ENCODE data around the gene ACY1. TPM values are rescaled to one million over a fixed set of nuclear protein-coding genes. Genes with fewer than 3 reads are reported as not detected.
A peak's percentile ranks its signal among the peaks of the same experiment; 100 is the strongest.

The ACY1 gene
- total RNA-seq, 2 donors from 2014 or later, result 31.1 to 40.2 TPM

DNA sequence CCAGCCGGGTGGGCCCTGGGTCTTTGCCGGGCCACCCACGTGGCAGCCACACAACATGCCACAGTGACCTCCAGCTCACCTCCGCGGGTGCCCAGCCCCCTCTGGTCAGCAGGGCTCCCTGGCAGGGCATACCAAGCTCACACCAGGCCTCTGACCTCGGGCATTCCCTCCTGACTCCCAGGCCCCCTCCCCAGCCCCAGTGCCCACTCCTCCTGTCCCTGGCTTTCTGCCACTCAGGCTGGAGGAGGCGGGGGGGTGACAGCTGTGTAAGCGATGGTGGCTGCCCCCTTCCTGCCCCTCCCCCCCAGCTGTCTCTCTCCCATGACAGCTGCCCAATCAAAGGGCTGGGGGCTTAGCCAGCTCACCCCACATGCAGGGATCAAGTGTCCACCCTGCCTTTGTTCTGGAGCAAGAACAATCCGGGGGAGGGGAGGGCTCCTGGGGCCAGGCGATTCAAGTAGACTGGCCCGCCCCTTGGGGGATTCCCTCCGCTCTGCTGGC, 19.3 kb upstream of the ACY1 start:
- no peaks in the 10 kb centered on the region for H3K36me3 ChIP-seq (replicated peaks in 1 of 2; ENCODE audit: insufficient read depth in 1 of 2, low read depth in 2 of 2)
- no peak for ATAC-seq
- 69 to 79% methylated on average over 9 to 12 of the region's 12 CpGs for WGBS, 2 donors

DNA sequence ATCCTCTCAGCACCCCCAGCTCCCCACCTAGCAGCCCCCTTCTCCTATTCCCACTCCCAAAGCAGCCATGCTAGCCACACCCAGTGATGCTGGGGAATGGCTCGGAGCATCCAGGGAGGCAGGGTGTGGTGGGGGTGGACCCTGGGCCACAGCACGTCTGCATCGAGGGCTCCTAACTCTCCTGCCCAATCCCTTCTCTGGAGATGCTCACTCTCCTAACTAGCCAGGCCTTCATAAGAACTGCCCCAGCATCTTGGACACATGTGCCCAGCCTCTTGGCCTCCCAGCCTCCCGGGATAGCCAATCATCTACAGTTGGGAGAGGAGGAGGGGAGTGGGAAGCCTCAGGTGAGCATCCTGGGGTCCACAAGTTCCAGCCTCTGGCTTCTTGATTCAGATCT, 18.8 kb upstream of the ACY1 start:
- 83 to 84% methylated on average over 4 of the region's 4 CpGs for WGBS, 2 donors
- Histone ChIP-seq H3K27ac (no peak overlapping the region), H3K36me3 (replicated peaks in 1 of 2; ENCODE audit: insufficient read depth in 1 of 2, low read depth in 2 of 2) (no peaks in the 10 kb centered on the region), H3K4me1 (peaks cover 48% of the 10 kb centered on the region), H3K9me3 (no peaks in the 10 kb centered on the region), H3K4me3 (no peak overlapping the region), H3K27me3 (no peaks in the 10 kb centered on the region)
- intact Hi-C loops (cut with DNase I), result no loop called here
- TF ChIP-seq POLR2A (IDR thresholded peaks at IDR 0.05), result no peak
- TF ChIP-seq, protein P1, sequence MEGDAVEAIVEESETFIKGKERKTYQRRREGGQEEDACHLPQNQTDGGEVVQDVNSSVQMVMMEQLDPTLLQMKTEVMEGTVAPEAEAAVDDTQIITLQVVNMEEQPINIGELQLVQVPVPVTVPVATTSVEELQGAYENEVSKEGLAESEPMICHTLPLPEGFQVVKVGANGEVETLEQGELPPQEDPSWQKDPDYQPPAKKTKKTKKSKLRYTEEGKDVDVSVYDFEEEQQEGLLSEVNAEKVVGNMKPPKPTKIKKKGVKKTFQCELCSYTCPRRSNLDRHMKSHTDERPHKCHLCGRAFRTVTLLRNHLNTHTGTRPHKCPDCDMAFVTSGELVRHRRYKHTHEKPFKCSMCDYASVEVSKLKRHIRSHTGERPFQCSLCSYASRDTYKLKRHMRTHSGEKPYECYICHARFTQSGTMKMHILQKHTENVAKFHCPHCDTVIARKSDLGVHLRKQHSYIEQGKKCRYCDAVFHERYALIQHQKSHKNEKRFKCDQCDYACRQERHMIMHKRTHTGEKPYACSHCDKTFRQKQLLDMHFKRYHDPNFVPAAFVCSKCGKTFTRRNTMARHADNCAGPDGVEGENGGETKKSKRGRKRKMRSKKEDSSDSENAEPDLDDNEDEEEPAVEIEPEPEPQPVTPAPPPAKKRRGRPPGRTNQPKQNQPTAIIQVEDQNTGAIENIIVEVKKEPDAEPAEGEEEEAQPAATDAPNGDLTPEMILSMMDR (IDR thresholded peaks at IDR 0.05), result no peak
- no peak for DNase-seq
- no peak for ATAC-seq

More for the DNA sequence above, 19.3 kb upstream of the ACY1 start:
- H3K27me3 ChIP-seq, result no peaks in the 10 kb centered on the region
- H3K4me3 ChIP-seq, result no peak overlapping the region
- no peak for DNase-seq
- H3K9me3 ChIP-seq, result no peaks in the 10 kb centered on the region
- peaks cover 43% of the 10 kb centered on the region for H3K4me1 ChIP-seq
- no peak overlapping the region for H3K27ac ChIP-seq
- TF ChIP-seq, protein P1 (IDR thresholded peaks at IDR 0.05), result no peak
- TF ChIP-seq POLR2A (IDR thresholded peaks at IDR 0.05), result no peak
- intact Hi-C loops (cut with DNase I), result no loop called here

DNA sequence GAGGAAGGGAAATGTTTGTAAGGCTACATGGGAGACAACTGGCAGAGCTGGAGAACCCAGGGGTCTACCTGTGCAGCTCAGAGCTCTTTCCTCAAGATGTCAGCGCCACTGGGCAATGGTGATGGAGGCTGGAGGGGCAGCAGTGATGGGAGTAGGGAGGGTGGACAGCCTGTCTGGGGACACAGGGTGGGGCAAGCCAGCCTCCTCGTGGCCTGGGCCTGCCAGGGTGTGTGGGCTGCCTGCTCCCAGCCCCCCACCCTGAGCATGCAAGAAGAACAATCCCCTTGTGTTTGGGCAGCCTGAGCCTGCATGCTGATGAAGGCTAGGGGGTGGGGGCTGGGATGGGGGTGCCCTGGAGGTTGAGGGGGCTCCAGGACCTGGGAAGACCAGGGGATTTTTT, 17.3 kb upstream of the ACY1 start:
- 80% methylated on average over 2 of the region's 2 CpGs for WGBS, 2 donors
- no peak for ATAC-seq
- no peaks in the 10 kb centered on the region for H3K9me3 ChIP-seq
- no peak overlapping the region for H3K27ac ChIP-seq
- DNase-seq, result no peak
- H3K27me3 ChIP-seq, result no peaks in the 10 kb centered on the region
- intact Hi-C loops (cut with DNase I), result no loop called here
- H3K4me3 ChIP-seq, result no peak overlapping the region
- H3K36me3 ChIP-seq (replicated peaks in 1 of 2; ENCODE audit: insufficient read depth in 1 of 2, low read depth in 2 of 2), result no peaks in the 10 kb centered on the region
- TF ChIP-seq, protein P1 (IDR thresholded peaks at IDR 0.05), result no peak
- TF ChIP-seq POLR2A (IDR thresholded peaks at IDR 0.05), result no peak
- H3K4me1 ChIP-seq, result peaks cover 63% of the 10 kb centered on the region

DNA sequence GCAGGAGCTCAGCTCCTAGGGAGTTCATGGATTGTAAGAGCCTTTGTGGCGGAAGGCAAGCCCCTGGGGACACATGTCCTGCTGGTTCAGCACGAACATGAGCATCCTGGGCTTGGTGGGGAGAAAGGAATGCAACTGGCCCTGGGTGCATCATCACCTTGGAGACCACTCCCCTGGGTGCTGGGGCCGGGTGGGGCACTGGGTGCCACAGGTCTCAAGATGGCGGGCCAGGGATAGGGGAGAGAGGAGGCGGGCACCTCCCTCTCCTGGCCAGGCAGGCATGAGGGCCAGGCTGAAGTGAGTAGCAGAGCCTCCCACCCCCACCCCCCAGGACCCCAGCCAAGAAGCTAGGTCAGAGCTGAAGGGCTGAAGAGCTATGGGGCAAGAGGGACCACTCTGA, 16.8 kb upstream of the ACY1 start:
- Histone ChIP-seq H3K9me3 (no peaks in the 10 kb centered on the region), H3K4me1 (peaks cover 67% of the 10 kb centered on the region), H3K27me3 (no peaks in the 10 kb centered on the region), H3K36me3 (replicated peaks in 1 of 2; ENCODE audit: insufficient read depth in 1 of 2, low read depth in 2 of 2) (no peaks in the 10 kb centered on the region), H3K27ac (peak overlapping the region in 3 of 4 donors; percentile 77 to 91 (median 83)), H3K4me3 (peak overlapping the region in 1 of 2 donors; percentile 42)
- intact Hi-C loops (cut with DNase I), result no loop called here
- no peak for DNase-seq
- WGBS, 2 donors, result 74 to 90% methylated on average over 2 to 4 of the region's 5 CpGs
- TF ChIP-seq, protein P1 (IDR thresholded peaks at IDR 0.05), result no peak
- no peak for TF ChIP-seq POLR2A (IDR thresholded peaks at IDR 0.05)
- ATAC-seq, result no peak

DNA sequence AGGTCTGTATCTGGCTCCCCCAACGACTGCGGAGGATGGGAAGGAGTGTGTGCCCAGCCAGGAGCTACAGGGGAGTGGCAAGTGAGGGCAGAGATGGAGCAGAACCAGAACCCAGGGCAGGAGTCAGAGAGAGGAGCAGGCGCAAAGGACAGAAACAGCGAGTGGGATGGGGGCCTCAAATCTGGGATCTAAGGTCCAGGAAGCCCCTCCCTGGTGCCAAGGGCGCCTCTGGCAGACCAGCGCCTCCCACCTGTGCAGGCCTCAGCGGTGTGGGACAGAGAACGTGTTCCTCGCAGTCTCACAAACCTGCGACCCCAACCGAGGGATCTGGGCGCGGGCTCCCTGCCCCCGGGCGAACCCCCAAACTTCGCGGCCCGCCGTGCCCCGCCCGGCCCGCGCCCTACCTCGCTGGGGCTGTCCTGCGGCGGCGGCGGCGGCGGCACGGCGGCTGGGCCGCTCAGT, 16.4 kb upstream of the ACY1 start:
- H3K36me3 ChIP-seq (replicated peaks in 1 of 2; ENCODE audit: insufficient read depth in 1 of 2, low read depth in 2 of 2), result no peaks in the 10 kb centered on the region
- no peaks in the 10 kb centered on the region for H3K9me3 ChIP-seq
- ATAC-seq (peak; percentile 16), DNase-seq (peak in 1 of 4 donors; percentile 35)
- H3K4me3 ChIP-seq, result peak overlapping the region in 1 of 2 donors; percentile 42
- intact Hi-C loops (cut with DNase I), result no loop called here
- TF ChIP-seq, protein P1 (IDR thresholded peaks at IDR 0.05), result no peak
- TF ChIP-seq POLR2A (IDR thresholded peaks at IDR 0.05), result no peak
- no peaks in the 10 kb centered on the region for H3K27me3 ChIP-seq
- WGBS, 2 donors, result 5 to 26% methylated on average over 4 to 30 of the region's 33 CpGs
- peaks cover 64% of the 10 kb centered on the region for H3K4me1 ChIP-seq
- H3K27ac ChIP-seq, result peak overlapping the region; percentile 75 to 91 (median 80)

Measured in body of pancreas (tissue), 4 donors.